Smooth muscle cell of the pulmonary artery (primary cell): ENCODE measurements around the gene CARD9. TPM values are rescaled to one million over a fixed set of nuclear protein-coding genes. Genes with fewer than 3 reads are reported as not detected.

Experiments
- total RNA-seq: library from RNA; depleted of rRNA; stranded (reverse); fragments of >200 nt; gene quantifications from 2 replicates; pipeline ENCODE4 v1.2.3, GENCODE V29; 2014

The CARD9 gene, protein sequence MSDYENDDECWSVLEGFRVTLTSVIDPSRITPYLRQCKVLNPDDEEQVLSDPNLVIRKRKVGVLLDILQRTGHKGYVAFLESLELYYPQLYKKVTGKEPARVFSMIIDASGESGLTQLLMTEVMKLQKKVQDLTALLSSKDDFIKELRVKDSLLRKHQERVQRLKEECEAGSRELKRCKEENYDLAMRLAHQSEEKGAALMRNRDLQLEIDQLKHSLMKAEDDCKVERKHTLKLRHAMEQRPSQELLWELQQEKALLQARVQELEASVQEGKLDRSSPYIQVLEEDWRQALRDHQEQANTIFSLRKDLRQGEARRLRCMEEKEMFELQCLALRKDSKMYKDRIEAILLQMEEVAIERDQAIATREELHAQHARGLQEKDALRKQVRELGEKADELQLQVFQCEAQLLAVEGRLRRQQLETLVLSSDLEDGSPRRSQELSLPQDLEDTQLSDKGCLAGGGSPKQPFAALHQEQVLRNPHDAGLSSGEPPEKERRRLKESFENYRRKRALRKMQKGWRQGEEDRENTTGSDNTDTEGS
- 0.85 and 3.1 TPM in 2 replicates for total RNA-seq

DNA sequence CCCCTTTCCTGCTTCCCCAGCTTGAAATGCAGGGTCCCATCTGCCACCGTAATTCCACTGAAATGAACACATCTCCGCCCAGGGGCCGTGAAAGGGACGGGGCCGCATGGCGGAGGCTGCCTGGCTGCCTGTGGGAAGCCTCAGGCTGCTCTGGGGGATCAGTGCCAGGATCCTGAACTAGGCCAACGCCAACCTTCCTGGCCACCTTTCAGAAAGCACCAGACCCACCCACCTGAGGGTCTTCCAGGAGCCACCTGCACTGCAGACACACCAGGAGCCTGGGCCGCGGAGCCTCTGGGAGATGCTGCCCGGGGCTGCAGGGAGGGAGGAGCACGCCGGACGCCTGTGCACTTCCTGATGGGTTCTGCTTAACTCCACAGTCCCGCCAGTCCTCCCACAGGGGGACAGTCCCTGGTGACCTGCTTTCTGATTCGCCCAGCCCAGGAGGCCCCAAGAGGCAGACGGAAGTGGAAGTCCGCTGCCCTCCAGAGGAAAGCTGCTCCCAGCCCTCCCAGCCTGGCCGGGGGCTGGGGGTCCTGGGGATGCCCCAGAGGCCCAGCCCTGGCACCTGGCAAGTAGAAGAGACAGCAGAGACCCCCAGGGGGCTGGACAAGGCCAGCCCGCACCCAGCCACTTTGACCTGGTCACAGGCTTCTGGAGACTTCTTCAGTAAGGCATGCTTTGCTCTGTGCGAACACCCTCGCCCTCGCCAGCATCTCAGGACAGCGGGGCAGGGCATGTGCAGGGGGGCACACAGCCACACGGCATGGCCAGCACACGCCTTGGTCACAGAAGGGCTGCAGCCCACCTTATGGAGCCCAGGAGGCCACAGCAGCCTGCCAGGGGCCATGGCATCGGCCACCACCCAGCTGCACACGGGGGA lies at the start of gene CARD9:
Gene CARD9 (minus strand): TSS at position 370 of the 883 bp plus-strand sequence. CDS start 1,591 bp downstream, outside the sequence.

DNA sequence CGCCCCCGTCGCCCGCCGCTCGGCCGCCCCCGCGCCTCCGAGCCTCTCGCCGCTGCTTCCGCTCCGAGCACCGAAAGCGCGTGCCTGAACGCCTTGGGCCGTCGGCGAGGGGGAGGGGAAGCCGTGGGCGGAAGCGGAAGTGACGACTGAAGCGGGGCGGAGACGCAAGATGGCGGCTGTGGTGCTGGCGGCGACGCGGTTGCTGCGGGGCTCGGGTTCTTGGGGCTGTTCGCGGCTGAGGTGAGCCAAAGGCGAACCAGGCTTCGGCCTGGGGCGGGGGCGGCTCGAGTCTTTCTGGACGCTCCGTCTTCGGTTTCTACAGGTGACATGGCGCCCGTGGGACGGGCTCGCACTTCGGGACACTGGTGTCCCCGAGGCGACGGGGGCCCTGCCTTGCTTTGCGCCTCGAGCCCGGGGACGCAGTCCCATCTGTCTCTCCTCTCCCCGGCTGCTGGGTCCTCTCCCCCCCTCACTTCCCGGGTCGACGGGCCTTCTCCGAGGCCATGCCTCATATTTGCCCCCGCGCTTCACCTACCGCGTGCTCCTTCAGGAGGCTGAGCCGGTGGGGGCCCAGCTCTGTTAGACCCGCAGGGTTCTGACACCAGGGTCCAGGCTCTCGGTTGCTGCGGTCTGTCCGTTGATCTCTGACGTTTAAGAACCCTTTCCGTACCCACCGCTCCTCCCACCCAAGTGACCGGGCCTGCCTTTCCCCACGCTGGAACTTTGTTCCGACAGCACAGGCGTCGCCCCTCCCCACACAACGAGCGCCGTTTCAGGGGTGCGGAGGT lies 37.2 kb upstream of the CARD9 start, which contains the start of the genes ENTR1 and PMPCA:
Gene ENTR1 (minus strand): TSS at position 115 of the 788 bp plus-strand sequence. CDS start 217 bp downstream, outside the sequence.
Gene PMPCA (plus strand): TSS at position 159 of the 788 bp plus-strand sequence. CDS start 11 bp downstream, at position 170.

DNA sequence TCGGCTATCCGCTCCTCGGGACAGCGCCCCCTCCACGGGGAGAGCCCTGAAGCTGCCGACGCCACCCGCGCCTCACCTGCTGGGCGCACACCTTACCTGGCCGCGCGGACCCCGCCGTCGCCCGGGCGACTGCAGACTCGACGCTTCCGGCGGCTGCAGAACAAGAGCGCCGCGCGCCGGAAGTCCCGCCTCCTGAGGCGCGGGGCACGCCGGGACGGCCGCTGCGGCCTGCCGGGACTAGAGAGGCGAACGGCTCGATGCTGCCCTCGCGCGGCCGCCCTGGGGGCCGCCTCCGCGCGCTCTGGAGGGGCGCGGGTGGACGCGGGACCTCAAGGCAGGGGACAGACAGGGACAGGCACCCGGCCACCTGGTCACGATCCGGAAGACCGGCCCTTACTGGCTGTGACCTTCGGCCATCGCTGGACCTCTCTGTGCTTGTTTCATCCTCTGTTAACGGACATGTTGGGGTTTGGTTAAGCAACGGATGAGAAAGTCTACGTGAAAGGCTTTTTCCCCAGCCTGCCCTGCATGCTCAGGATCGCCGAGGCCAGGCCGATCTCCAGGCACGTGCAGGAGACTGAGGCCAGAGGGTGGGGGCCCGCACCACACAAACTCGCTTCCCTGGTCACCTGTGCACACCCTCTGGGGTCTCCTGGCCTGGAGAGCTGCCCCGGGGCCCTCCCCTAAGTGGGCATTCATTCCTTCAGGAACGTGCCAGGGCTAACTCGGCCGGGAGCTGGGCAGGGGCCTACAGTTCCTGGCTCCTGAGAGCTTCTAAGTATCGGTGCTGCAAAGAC lies 26.8 kb upstream of the CARD9 start, which contains the start of gene SNAPC4:
Gene SNAPC4 (minus strand): TSS at position 133 of the 797 bp plus-strand sequence. CDS start 1,742 bp downstream, outside the sequence.

DNA sequence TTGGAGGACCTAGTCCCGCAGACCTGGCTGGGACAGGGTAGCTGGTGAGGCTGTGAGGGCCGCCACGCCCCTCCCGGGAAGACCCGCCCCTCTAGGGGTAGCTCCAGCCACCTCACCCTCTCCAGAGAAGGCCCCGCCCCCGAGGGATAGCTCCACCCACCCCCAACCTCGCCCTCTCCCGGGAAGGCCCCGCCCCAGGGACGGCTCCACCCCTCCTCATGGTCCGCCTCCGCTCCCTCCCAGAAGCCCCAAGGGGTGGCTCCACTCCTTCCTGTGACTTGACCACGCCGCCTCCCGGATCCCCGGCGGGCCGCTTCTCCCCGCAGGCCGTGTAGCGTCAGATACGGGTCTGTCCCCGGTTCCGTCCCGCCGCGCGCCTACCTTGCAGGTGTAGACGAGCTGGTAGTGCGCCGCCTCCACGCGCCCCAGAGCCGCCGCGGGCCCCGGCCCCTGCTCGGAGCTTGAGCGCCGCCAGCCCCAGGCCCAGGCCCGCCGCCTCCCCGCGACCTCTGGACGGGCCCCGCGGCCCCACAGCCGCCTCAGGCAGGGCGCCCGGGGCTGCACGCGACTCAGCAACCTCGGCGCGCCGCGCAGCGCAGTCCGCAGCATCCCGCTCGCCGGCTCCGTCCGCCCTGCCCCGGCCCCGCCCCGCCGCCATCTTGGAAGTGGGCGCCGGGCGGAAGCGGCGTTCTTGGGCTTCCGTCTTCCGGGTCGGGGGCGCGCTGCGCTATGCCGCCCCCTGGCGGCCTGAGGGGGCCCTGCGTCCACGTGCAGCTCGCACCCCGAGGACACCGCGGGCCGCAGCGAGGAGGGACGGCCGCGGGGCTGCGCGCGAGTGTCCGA lies 10.1 kb downstream of the CARD9 start, which contains the start of gene DNLZ:
Gene DNLZ (minus strand): TSS at position 639 of the 843 bp plus-strand sequence. CDS start 30 bp downstream, at position 609.

DNA sequence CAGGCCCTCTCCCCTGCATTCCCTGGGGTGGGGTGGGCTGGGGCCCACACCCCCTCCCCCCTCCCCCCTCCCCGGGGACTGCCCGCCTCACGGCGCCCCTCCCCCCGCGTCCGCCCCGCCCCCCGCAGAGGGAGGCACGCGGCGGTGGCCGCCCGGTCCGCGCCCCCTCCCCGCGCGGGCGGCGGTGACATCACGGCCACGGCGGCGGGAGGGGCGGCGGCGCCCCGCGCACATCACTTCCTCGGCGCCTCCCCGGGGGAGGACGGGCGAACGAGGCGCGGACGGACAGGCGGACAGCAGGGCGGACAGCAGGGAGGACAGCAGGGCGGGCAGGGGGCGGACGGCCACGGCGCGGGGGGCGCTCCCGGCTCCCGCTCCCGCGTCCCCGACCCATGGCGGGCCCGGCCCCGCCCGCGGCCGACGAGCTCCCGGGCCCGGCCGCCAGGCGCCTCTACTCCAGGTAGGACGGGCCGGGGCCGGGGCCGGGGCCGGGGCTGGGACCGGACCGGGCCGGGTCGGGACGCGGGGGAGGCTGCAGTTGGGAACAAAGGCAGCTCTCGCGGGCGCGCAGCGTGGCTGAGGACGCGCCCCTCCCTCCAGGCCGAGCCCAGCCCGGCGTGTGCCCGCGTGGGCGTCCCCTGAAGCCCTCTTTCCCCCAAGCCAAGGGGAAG lies 46.0 kb downstream of the CARD9 start, which contains the start of gene GPSM1:
Gene GPSM1 (plus strand): TSS at position 236 of the 671 bp plus-strand sequence. CDS start 157 bp downstream, at position 393.

Other genes starting within 250 kb of the CARD9 start
- not detected in 2 replicates for gene LHX3, start 168.5 kb downstream of the CARD9 start, total RNA-seq
- gene QSOX2, start 127.9 kb downstream of the CARD9 start, total RNA-seq: 15.8 and 32.2 TPM in 2 replicates
- gene CCDC187, start 69.6 kb downstream of the CARD9 start, total RNA-seq: under 0.01 and 0.07 TPM in 2 replicates
- gene GPSM1, start 46.1 kb downstream of the CARD9 start, total RNA-seq: 41.5 and 63.5 TPM in 2 replicates
- 7.4 and 8.4 TPM in 2 replicates for gene DNLZ, start 9.9 kb downstream of the CARD9 start, total RNA-seq
- gene SNAPC4, start 26.5 kb upstream of the CARD9 start, total RNA-seq: 5.1 and 6.7 TPM in 2 replicates
- gene ENTR1, start 36.9 kb upstream of the CARD9 start, total RNA-seq: 25.6 and 45.6 TPM in 2 replicates
- 39.4 and 45.8 TPM in 2 replicates for gene PMPCA, start 37.0 kb upstream of the CARD9 start, total RNA-seq
- 7.2 and 12.5 TPM in 2 replicates for gene INPP5E, start 66.2 kb upstream of the CARD9 start, total RNA-seq
- gene SEC16A, start 109.4 kb upstream of the CARD9 start, total RNA-seq: 47.1 and 51.4 TPM in 2 replicates
- 34.2 and 36.9 TPM in 2 replicates for gene NOTCH1, start 172.4 kb upstream of the CARD9 start, total RNA-seq